Measurements from ENCODE around the gene SGCA. TPM values are rescaled to one million over a fixed set of nuclear protein-coding genes. Genes with fewer than 3 reads are reported as not detected.

SGCA gene
- total RNA-seq, 1 experiment from 2014 or later = 0.24 TPM

- H4K8ac ChIP-seq (replicated peaks; ENCODE audit: insufficient read length, low read depth, low read length) = no peak overlapping the region
- H4K20me1 ChIP-seq (ENCODE audit: control insufficient read depth, insufficient read depth, insufficient read length) = no peaks in the 10 kb centered on the region
- H3K4me1 ChIP-seq (ENCODE audit: insufficient read depth, low read length) = peaks cover 2% of the 10 kb centered on the region; the same call in 1 of the 2 replicates
- H3K4ac ChIP-seq (ENCODE audit: low read depth, low read length) = no peak overlapping the region
- no peaks in the 10 kb centered on the region for H3K79me1 ChIP-seq (ENCODE audit: insufficient read depth, low read depth, low read length, poor library complexity, severe bottlenecking)
- no peak overlapping the region for H3K18ac ChIP-seq (ENCODE audit: insufficient read length, low read depth, low read length)
- DNase-seq = no peak
- no peak overlapping the region; the same call in 1 of the 2 replicates for H3K14ac ChIP-seq (ENCODE audit: insufficient read depth, low read length)
- no peaks in the 10 kb centered on the region for H3K79me2 ChIP-seq (ENCODE audit: insufficient read depth, low read length)
- Mint-ChIP-seq H3K4me3 (no peak overlapping the region), H3K27ac (no peak overlapping the region), H3K4me1 (peaks cover 28 to 32% of the 10 kb centered on the region in 2 experiments), H3K27me3 (ENCODE audit: low read depth) (peaks cover 1% of the 10 kb centered on the region), H3K36me3 (ENCODE audit: insufficient read depth in 1 of 3, low read depth in 3 of 3) (no peaks in the 10 kb centered on the region), H3K9me3 (no peaks in the 10 kb centered on the region; a peak in 1 of 5 replicates)
- H3K27ac ChIP-seq (ENCODE audit: insufficient read length, low read depth, low read length) = no peak overlapping the region
- H3K27me3 ChIP-seq (ENCODE audit: insufficient read depth, low read length) = no peaks in the 10 kb centered on the region
- H2BK5ac ChIP-seq (ENCODE audit: insufficient read length, low read length) = no peak overlapping the region
- no peak overlapping the region for H2BK12ac ChIP-seq (ENCODE audit: insufficient read length, low read depth, low read length)
- H3K23ac ChIP-seq (ENCODE audit: insufficient read length, low read depth, low read length) = no peak overlapping the region
- no peak overlapping the region for H3K56ac ChIP-seq (ENCODE audit: insufficient read length, low read depth, low read length)
- TF ChIP-seq CTCF (conservative IDR thresholded peaks at IDR 0.05) = no peak
- no peak overlapping the region for H2AFZ ChIP-seq (ENCODE audit: low read length)
- peaks cover 4% of the 10 kb centered on the region for H3K23me2 ChIP-seq (ENCODE audit: insufficient read length, low read depth, low read length, poor library complexity, severe bottlenecking)
- no peak overlapping the region for H3T11ph ChIP-seq (ENCODE audit: low read length)
- no peak overlapping the region for H4K91ac ChIP-seq (ENCODE audit: insufficient read length, low read depth, low read length)
- H2BK20ac ChIP-seq (ENCODE audit: low read depth, low read length, poor library complexity, severe bottlenecking) = no peak overlapping the region
- H2AK5ac ChIP-seq (ENCODE audit: insufficient read length, low read length) = no peak overlapping the region
- H2BK120ac ChIP-seq (ENCODE audit: low read depth, low read length, poor library complexity, severe bottlenecking) = no peak overlapping the region
- no peaks in the 10 kb centered on the region for H3K9me3 ChIP-seq (ENCODE audit: control insufficient read depth, low read depth, low read length)
- no peak overlapping the region for H3K9ac ChIP-seq (ENCODE audit: extremely low read depth, insufficient read length, low read length)
- no peak overlapping the region for H4K5ac ChIP-seq (ENCODE audit: insufficient read length, low read depth, low read length)
- no CpG with 5 or more reads among the region's 16 CpGs for WGBS (ENCODE audit: extremely low coverage, insufficient read length, low lambda C conversion rate)
- H3K4me2 ChIP-seq (ENCODE audit: insufficient read depth, insufficient read length, low read length) = no peak overlapping the region
- H2BK15ac ChIP-seq (ENCODE audit: low read depth, low read length) = no peak overlapping the region
Observed at GRCh38 chr17:50175035-50175807, 9.4 kb downstream of the SGCA start.

Data from H9 (cell line).